ENCODE measurements around the gene PCYT1A.
"Not testable (repeated sequence)": the region's sequence is repeated elsewhere in the genome, so short reads cannot be mapped to it uniquely, and the experiment has no call there.

The PCYT1A gene

DNA sequence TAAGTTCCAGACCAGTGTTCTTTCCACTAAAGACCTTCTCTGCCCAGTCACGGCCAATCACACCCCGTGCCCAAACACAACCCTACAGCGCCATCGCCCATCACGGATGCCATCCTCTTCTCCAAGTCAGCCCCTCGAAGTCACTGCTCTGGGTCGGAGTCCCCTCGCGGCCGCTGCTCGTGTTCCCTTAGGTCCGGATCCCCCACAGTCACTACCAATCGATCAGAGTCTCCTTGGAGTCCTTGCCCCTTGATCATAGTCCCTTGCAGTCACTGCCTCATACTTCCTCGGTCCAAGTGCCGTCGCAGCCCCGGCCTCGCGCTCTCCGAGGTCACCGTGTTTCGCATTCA, 461 bp downstream of the PCYT1A start:
- peak in 1 of 2 donors; percentile 16 for DNase-seq (ENCODE audit: low read depth in 2 of 2)

DNA sequence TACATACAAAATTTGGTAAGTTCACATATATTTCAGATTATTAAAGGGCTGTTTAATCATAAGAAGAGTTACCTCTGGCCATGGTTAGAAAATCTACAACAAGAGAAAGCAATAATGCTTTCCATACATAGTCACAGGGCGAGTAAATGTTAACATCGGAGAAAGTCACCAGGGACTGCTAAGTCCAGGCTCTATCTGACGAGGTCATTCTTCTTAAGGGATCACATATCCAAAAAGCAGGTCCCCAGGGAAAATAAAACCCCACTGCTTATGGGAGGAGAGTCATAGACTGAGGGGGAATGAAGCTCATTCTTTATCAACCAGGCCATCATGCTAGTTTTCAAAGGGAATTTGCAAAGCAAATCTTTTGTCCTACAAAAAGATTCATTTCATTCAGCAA, 3.1 kb downstream of the PCYT1A start:
- DNase-seq (ENCODE audit: low read depth in 2 of 2), result no peak

DNA sequence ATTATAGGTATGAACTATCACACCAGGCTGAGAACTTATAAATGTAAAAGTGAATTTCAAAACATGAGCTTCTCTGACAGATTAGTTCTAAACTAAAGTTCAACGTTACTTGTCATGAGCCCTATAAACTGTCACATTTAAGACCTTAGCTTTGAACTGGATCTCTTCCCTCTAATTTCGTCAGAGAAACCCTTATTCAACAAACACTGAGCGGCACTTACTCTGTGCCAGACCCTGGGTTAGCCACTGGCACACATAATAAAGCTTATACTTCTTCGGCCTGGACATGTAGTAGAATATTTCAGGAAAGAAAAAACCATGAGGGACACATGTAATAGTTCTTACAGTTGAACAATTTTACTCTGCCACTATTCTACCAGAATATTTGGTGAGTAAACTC, 5.6 kb downstream of the PCYT1A start:
- no peak for DNase-seq (ENCODE audit: low read depth in 2 of 2)

DNA sequence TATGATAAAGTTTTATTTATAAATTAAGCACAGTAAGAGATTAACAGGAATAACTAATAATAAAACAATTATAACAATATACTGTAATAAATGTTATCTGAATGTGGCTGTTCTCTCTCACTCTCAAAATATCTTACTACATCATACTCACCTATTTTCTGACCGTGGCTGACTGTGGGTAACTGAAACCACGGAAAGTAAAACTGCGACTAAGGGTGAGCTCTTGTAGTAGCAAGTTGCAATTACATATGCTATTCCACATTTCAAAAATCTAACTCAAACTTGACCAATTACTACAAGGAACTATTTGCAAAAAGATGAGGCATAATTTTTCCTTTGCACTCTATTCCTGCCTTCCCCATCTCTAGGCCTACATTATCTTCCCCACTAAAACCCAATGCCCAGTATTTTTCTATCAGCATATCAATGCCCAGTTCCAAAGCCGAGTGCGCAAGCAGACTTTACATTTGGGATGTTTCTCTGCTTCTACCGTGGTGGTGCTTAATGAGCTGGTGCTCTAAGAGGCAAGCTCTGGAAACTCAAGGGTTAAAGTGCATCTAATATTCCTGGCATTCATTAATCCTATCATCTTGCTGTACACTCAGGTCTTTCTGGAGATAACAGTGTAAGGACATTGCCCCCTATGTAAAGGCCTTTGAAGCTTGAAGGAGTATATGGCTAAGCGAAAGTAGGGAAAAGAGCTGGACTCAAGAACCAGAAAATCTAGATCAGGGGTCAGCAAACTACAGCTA, 6.7 kb downstream of the PCYT1A start:
- DNase-seq (ENCODE audit: low read depth in 2 of 2), result peak in 1 of 2 donors; percentile 19

DNA sequence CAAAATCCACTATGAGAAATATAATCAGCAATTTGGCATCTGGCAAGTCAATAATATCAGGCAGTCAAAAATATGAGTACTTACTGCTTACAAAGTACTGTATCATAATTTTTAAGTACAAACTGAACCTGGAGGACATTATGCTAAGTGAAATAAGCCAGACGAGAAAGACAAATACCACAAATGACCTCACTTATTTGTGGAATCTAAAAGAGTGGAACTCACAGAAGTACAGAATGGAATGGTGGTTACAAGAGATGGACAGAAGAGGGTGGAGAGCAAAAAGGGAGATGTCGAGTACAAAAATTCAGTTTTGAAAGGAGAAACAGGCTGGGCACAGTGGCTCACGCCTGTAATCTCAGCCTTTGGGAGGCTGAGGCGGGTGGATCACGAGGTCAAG, 12.4 kb downstream of the PCYT1A start:
- DNase-seq (ENCODE audit: low read depth in 2 of 2), result no peak

DNA sequence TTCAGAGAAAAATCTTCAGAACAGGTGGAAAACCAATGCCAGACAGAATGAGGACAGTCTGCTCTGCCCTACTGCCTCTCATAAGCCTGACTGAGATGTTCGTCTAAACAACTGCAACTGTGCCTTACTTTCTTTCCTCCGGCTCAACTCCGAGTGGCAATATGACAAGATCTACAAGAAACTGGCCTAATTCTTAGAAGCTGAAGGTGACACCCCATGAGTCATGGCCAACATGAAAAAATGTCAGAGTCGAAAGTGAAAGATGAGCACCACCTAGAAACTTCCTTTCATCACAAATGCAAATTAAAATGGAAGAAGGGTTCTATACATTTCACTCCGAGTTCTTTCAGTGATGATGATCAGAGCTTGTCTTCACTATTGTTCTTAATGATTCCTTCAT, 12.9 kb downstream of the PCYT1A start:
- DNase-seq (ENCODE audit: low read depth in 2 of 2), result peak; percentile 53 to 59

DNA sequence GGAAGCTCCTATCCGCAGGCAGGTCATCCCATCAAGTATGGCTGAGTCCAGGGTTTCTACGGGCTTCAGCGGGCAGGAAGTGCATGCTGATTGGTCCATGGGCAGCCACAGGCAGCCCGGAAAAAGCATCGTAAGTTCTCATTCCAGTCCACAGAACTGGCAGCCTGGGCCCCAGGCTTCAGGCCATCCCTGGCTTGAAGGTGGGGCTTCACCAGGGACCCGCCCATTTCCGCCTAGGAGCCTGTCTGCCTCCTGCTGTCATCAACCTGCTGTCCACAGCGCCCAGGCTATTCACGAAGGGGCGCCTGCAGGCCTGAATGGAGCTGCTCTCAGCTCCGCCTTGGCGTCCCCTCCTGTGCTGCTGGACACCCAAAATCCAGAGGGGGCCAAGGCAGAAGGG, 13.9 kb downstream of the PCYT1A start:
- DNase-seq (ENCODE audit: low read depth in 2 of 2), result no peak

DNA sequence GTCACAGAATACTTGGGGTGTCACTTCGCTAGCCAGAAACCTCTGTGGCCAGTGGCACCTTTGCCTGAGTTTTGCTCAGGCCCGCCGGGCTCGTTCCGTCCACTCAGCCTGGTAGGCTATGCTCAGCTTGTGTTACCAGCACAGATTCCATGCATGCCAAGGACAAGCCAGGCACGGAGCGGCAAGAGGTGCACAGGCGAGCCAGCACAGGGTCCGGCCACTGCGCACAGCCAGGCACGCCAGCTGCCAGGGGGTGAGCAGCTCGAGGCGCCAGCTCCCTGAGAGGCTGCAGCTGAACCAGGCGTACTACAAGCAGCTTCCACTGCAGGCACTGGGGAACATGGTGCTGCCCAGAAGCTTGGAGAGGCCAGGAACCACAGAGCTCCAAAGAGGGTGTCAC, 14.7 kb downstream of the PCYT1A start:
- no peak for DNase-seq (ENCODE audit: low read depth in 2 of 2)

DNA sequence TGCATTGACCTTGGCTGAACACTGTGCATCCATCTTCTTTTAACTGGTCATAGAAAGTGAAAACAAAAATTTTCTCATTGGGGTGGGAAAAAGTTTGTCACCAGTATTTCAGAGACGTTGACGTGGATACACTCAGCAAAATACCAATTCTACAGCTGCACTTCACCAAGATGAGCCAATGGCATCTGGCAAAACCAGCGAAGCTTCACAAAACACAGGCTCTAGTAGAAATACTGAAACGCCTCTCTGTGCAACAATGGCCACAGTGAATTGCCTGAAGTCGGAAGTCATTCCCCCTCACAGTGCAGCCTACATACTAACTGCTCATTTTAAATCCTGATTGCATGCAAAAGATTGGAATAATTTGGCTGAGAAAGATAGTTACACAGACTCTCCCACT, 17.0 kb downstream of the PCYT1A start:
- DNase-seq (ENCODE audit: low read depth in 2 of 2), result no peak

DNA sequence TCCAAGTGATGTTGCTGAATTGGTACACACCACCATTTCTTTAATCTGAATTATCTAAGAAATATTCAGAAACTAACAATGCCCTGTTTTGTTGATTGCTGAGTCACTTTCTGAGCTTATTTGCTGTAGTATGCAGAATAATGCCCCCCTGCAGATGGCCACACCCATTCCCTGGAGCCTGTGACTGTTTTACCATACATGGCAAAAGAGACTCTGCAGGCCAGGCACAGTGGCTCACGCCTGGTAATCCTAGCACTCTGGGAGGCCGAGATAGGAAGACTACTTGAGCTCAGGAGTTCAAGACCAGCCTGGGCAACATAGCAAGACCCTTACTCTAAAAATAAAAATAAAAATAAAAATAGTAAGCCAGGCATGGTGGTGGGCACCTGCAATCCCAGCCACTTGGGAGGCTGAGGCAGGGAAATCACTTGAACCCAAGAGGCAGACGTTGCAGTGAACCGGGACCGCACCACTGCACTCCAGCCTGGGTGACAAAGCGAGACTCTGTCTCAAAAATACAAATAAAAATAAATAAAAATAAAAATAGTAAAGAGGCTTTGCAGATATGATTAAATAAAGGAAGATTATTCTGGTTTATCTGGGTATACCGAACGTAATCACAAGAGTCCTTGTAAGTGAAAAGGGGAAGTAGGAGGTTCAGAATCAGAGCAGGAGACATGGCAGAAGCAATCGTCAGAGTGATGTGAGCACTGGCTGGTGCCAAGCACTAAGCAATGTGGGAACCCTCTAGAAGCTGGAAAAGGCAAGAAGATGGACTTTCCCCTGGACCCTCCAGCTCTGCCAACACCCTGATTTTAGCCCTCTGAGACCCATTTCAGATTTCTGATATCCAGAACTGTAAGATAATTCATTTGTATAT, 19.0 kb downstream of the PCYT1A start:
- no peak for DNase-seq (ENCODE audit: low read depth in 2 of 2)

DNA sequence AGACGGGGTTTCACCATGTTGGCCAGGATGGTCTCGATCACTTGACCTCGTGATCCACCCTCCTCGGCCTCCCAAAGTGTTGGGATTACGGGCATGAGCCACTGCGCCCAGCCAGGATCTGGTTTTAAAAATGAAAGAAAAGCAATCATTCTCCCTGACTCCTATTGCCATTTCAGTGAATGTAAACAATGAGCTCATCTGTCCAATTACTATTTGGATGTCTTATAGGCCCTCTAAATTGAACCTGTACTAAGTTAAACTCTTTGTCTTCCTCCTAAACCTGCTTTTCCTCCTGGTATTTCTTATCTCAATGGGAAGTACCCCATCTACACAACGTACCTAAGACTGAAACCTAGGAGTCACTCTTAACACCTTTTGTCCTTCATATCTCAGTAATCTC, 23.7 kb downstream of the PCYT1A start:
- no peak for DNase-seq (ENCODE audit: low read depth in 2 of 2)

DNA sequence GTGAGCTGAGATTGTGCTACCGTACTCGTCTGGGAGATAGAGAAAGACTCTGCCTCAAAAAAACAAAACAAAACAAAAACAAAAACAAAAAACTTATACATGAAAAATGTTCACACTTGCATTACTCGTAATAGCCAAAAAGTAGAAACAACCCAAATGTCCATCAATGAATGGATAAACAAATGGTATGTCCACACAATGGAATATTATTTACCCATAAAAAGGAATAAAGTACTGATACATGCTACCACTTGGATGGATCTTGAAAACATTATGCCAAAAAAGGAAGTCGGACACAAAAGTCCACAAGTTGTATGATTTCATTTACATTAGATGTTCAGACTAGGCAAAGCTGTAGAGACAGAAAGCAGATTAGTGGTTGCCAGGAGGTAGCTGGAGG, 26.7 kb downstream of the PCYT1A start:
- no peak for DNase-seq (ENCODE audit: low read depth in 2 of 2)

DNA sequence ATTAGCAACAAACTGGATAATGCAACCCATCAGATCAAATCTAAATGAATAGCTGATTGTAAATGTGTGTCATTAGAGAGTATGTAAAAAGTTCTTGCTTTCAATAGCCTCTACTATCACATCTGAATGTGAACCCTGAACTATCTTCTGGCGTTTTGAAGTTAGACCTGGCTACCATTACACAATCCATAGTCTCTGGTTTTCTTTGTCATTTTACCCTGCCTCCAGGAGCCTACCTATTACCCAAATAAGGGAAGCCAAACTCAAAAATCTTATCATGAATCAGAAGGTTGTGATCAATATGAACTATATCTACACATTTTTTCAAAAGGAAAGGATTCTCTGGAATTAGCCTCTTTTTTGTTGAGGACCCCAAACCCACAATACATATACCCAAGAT, 31.8 kb downstream of the PCYT1A start:
- DNase-seq (ENCODE audit: low read depth in 2 of 2), result no peak

DNA sequence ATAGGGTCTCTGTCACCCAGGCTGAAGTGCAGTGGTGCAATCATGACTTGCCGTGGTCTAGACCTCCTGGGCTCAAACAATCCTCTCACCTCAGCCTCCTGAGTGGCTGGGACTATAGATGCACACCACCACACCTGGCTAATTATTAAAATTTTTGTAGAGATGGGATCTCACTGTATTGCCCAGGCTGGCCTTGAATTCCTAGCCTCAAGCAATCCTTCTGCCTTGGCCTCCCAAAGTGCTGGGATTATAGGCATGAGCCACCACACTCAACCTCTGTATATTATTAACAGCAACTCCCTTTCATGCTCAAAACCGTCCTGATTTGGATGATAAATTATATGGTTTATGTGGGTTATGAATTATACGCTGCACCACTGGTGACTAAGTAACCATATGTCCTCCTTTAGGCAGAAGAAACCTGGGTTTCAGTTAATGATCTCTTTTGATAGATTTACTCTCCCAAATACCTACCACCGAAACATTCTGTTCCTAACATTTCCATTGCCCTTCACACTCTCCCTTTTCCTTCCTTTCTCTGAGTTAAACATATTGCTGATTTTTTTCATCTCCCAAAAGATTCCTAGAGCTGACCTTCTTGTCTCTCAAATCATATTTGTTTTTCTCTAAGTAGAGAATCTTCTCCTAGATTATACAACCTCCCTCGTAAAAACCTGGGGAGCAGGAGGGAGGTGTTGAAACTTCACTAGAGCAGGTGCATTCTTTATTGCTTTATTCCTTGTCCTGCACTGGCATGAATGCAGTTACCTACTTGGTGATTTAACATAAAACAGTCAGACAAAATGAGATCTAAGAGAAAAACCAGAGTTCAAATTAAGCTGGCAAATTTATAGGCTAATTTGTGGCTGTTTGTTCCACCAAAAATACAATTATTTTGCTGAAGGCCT, 32.9 kb downstream of the PCYT1A start:
- DNase-seq (ENCODE audit: low read depth in 2 of 2), result no peak

DNA sequence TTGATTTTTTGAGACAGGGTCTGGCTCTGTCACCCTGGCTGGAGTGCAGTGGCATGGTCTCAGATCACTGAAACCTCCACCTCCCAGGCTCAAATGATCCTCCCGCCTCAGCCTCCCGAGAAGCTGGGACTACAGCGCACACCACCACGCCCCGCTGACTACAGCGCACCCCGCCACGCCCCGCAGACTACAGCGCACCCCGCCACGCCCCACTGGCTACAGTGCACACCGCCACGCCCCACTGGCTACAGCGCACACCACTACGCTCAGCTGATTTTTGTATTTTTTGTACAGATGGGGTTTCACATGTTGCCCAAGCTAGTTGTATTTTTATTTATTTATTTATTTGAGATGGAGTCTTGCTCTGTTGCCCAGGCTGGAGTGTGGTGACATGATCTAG, 35.6 kb downstream of the PCYT1A start:
- no peak for DNase-seq (ENCODE audit: low read depth in 2 of 2)

DNA sequence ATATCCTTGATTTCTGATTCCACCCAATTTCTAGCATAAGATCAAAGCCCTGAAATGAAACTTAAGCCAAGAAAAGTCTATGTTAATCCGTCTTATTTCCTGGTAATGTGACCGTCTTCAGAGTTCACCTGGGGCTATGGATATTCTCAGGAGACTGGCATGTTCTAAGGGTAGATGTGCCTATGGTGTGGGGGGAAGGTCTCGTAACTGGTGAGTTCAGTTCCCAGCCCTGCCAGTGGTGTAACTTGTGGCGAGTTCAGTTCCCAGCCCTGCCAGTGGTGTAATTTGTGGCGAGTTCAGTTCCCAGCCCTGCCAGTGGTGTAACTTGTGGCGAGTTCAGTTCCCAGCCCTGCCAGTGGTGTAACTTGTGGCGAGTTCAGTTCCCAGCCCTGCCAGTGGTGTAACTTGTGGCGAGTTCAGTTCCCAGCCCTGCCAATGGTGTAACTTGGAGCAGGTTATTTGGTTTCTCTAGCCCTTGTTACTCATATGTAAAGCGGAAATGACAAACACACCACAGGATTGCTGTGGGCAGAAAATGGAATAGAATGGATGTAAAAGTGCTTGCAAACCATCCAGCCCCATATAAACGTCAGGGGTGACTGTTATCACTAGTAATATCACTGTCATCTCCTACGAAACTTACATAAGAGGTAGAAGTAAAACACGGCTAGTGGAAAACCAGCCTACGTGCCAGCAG, 40.8 kb downstream of the PCYT1A start:
- no peak for DNase-seq (ENCODE audit: low read depth in 2 of 2)

DNA sequence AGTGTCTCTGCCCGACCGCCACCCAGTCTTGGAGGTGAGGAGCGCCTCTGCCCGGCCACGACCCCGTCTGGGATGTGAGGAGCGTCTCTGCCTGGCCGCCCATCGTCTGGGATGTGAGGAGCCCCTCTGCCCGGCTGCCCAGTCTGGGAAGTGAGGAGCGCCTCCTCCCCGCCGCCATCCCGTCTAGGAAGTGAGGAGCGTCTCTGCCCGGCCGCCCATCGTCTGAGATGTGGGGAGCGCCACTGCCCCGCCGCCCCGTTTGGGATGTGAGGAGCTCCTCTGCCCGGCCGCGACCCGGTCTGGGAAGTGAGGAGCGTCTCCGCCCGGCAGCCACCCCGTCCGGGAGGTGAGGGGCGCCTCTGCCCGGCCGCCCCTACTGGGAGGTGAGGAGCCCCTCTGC, 43.4 kb downstream of the PCYT1A start:
- not testable (repeated sequence) for DNase-seq (ENCODE audit: low read depth in 2 of 2)

DNA sequence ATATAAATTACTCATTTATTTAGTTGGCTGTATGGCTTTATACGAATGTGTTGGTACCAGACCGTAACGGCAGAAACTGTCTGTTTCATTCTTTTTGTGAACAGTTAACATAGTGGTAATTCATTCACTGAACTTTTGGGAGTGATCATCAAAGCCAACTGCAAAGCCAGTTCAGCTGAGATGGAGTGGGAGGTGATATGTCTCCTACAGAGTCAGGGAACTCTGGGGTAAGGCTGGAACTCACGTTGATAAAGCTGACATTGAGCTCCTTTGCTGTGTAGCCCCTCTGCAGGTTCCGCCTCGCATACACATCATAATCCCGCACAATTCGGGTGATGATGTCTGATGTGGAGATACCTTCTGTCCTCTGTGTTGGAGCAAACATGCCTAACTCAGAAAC, 45.8 kb downstream of the PCYT1A start:
- DNase-seq (ENCODE audit: low read depth in 2 of 2), result no peak

DNA sequence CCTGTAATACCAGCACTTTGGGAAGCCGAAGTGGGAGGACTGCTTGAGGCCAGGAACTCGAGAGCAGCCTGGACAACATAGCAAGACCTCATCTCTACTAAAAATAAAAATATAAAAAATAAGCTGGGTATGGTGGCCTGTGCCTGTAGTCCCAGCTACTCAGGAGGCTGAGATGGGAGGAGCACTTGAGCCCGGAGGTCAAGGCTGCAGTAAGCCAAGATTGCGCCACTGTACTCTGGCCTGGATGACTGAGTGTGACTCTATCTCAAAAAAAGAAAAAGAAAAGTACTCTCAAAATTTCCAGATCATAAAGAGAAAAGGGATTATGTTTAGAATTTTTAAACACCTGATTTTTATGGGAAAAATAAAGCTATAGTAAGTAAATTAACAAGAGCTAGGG, 47.1 kb downstream of the PCYT1A start:
- DNase-seq (ENCODE audit: low read depth in 2 of 2), result no peak

DNA sequence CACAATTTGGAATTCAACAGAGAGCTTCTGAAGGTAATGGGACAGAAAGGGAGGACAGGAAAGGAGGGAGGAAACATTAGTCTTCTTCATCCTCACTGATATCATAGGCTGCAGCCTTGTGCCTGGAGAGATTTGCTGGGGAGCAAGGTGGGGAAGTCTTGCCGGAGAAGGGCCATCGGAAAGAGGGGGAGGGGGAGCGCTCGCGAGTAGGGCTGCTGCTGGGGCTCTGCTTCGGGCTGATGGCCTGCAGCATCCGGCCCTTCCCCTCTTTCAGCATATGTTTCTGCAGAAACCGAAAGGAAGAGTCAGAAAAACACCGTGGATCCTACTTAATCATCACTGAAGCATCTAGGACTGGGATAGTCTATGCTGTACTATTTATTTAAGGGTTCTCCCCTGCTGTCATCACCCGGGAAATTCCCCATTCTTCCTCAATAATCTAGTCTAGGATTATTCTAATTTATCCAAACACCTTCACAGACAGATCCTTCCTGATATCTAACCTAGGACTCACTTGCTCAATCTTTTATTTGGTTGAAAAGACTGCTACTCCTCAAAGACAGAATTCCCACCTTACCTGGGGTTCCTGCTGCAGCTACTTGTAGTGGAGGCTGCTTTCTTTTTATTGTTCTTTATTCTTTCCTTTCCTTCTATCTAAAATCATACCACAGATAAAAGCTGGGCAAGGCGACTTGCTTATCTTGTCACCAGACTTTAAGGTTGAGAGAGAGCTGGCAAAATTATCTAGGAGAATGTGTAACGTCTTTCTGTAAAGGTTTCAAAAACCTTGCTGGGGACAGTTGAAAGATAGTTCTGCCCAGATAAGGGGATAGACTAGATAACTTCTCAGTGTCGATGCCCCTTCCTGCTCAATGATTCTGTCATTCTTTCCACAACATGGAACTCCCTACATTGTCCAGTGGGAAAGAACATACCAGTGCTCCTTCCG, 48.6 kb downstream of the PCYT1A start:
- DNase-seq (ENCODE audit: low read depth in 2 of 2), result no peak

DNA sequence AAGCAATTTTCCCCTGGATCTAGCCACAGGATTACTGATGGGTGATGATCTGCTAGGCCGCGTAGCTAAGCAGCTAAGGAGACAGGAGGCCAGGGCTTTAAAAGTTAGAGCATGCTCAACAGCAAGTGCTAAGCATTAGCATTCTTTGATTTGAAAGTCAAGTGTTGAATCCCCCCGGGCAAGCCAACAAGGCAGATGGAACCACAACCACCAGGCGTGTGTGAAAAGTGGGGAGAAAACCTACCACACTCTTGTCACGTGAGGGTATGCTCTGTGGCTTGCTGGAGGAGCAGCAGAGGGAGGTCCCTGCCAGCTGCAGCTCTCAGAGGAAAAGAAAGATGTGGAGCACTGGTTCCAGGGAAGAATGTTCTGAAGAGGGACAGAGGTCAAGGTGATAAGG, 50.3 kb downstream of the PCYT1A start:
- no peak for DNase-seq (ENCODE audit: low read depth in 2 of 2)
